H1 (cell line): ENCODE measurements around the gene RHCG. TPM values are rescaled to one million over a fixed set of nuclear protein-coding genes. Genes with fewer than 3 reads are reported as not detected.

ENCODE experiments used
- NANOG ChIP-seq: IDR thresholded peaks from 2 replicates; pipeline ENCODE4 v1.6.1; 2011; ENCODE audit warnings: low read length, low read depth, mild to moderate bottlenecking, inconsistent platforms; ENCODE audit not compliant: insufficient read depth, poor library complexity, severe bottlenecking
- RXRA ChIP-seq: IDR thresholded peaks from 2 replicates; pipeline ENCODE4 v1.6.1; 2011; ENCODE audit warnings: low read depth, mild to moderate bottlenecking, low read length, moderate library complexity; ENCODE audit not compliant: insufficient read depth
- ZNF274 ChIP-seq: IDR thresholded peaks from 2 replicates; pipeline ENCODE4 v1.7.0; 2012; ENCODE audit warnings: low read length, borderline replicate concordance; ENCODE audit errors: extremely low read depth
- polyA plus RNA-seq, 7 experiments: library from polyadenylated mRNA; depleted of rRNA in 3 of 7; stranded (reverse) in 5 of 7; unstranded in 2 of 7; fragments of >200 nt in 5 of 7; fragments of 200-250 nt in 2 of 7; gene quantifications; 1 replicate in 5 of 7; 2 replicates in 1 of 7; 4 replicates in 1 of 7; pipeline versions ENCODE4 v1.2.1 to v1.2.3, GENCODE V29; 2011 to 2013; ENCODE audit warnings: missing spikeins in 2 of 7, mixed read lengths in 2 of 7
- total RNA-seq: library from RNA; stranded (reverse); fragmentation: NEBNext Ultra II Directional; extraction: Animal tissue kit (Norgen Biotek cat#: 25700); gene quantifications from 2 replicates; pipeline ENCODE4 v1.2.1, GENCODE V29; 2021

The RHCG gene
- total and polyA plus RNA-seq, 2 of the 8 experiments (the other 6 are each of a cell fraction or from before 2014, with no cell fraction given) = 0.68 TPM; not detected in 1

GRCh38 chr15:89460048-89460447, 36.3 kb downstream of the RHCG start (continued):
- TF ChIP-seq NANOG = no peak
- no peak for TF ChIP-seq RXRA
- TF ChIP-seq ZNF274 = no peak
